GM21447 (cell line): ENCODE measurements around the gene PDE3A.

ENCODE experiments used
- ATAC-seq: cut with Tn5 transposase; IDR thresholded peaks from one replicate; pipeline ENCODE4 v1.9.1; 2021; ENCODE audit not compliant: unreplicated experiment

Gene PDE3A

GRCh38 chr12:20420557-20420956 is 52.2 kb downstream of the PDE3A start:
- no peak for ATAC-seq

- ATAC-seq, result no peak
Observed at GRCh38 chr12:20421421-20421820, 53.1 kb downstream of the PDE3A start.

GRCh38 chr12:20423557-20423956 is 55.2 kb downstream of the PDE3A start:
- no peak for ATAC-seq

GRCh38 chr12:20424841-20425240 is 56.5 kb downstream of the PDE3A start:
- ATAC-seq, result no peak

- ATAC-seq, result no peak
Observed at GRCh38 chr12:20426191-20426590, 57.9 kb downstream of the PDE3A start.

GRCh38 chr12:20426957-20427356 is 58.6 kb downstream of the PDE3A start:
- ATAC-seq, result no peak

GRCh38 chr12:20429852-20430251 is 61.5 kb downstream of the PDE3A start:
- no peak for ATAC-seq

- ATAC-seq, result no peak
Observed at GRCh38 chr12:20432290-20432689, 64.0 kb downstream of the PDE3A start.

- no peak for ATAC-seq
Observed at GRCh38 chr12:20434996-20435395, 66.7 kb downstream of the PDE3A start.

GRCh38 chr12:20436316-20436715 is 68.0 kb downstream of the PDE3A start:
- no peak for ATAC-seq

GRCh38 chr12:20438299-20438779 is 70.0 kb downstream of the PDE3A start:
- no peak for ATAC-seq

GRCh38 chr12:20439626-20440025 is 71.3 kb downstream of the PDE3A start:
- ATAC-seq, result no peak

GRCh38 chr12:20440408-20440807 is 72.1 kb downstream of the PDE3A start:
- no peak for ATAC-seq

GRCh38 chr12:20442322-20442721 is 74.0 kb downstream of the PDE3A start:
- ATAC-seq, result no peak

GRCh38 chr12:20443255-20443654 is 74.9 kb downstream of the PDE3A start:
- no peak for ATAC-seq

- ATAC-seq, result no peak
Observed at GRCh38 chr12:20443792-20444191, 75.5 kb downstream of the PDE3A start.

- no peak for ATAC-seq
Observed at GRCh38 chr12:20444595-20445170, 76.3 kb downstream of the PDE3A start.

- no peak for ATAC-seq
Observed at GRCh38 chr12:20445687-20446086, 77.3 kb downstream of the PDE3A start.

GRCh38 chr12:20446836-20447235 is 78.5 kb downstream of the PDE3A start:
- no peak for ATAC-seq

- no peak for ATAC-seq
Observed at GRCh38 chr12:20448781-20449180, 80.4 kb downstream of the PDE3A start.

- no peak for ATAC-seq
Observed at GRCh38 chr12:20450591-20451180, 82.3 kb downstream of the PDE3A start.

- ATAC-seq, result no peak
Observed at GRCh38 chr12:20451761-20452160, 83.4 kb downstream of the PDE3A start.

- no peak for ATAC-seq
Observed at GRCh38 chr12:20452496-20453010, 84.2 kb downstream of the PDE3A start.
